Measurements from ENCODE around the gene AP5B1. TPM values are rescaled to one million over a fixed set of nuclear protein-coding genes. Genes with fewer than 3 reads are reported as not detected.

AP5B1 gene
- total RNA-seq, 2 donors from 2014 or later, result 9.5 to 14.3 TPM

DNA sequence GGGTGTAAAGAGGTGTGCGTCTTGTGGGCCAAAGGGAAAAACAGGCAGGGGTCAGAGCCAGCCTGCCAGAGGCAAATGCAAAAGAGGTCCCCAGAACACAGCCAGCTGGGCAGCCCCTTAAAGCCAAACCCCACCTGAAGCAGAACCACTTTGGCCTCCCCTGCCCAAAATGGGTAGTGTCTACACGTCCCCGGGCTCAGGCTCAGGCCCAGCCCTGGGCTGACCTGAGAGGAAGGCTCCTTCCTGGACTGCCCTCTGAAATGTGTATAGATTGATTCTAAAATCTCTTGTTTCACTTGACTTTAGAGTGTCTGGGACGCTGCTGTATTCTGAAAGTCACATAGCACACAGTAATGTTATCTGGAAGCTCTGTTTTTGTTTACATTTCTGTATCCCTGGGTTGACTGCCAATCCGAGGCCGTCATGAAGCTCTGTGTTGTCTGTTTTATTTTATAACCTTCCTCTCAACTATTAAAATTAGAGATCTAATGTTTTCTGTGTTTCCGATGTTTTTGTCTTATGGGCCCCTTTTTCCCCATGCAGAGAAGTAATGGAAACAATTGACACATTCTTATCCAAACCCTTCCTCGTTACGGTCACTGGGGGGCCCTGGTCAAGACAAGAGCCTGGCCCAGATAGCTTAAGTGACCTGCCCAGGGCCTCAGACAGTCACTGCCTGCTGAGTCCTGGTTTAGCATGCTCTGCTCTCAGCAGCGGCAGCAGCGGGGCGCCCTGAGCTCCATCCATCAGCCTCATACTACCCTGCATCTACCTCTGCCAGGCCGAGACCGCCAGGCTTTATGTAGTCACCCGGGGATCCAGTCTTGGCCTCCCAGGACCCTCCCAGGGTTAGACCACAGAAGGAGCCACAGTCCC is 16.2 kb upstream of the AP5B1 start:
- no peak overlapping the region for H3K27ac ChIP-seq
- no peaks in the 10 kb centered on the region for H3K27me3 ChIP-seq
- no peak overlapping the region for H3K4me3 ChIP-seq
- no peaks in the 10 kb centered on the region for H3K9me3 ChIP-seq
- H3K36me3 ChIP-seq, result no peaks in the 10 kb centered on the region
- no peak for DNase-seq (ENCODE audit: low spot score)
- TF ChIP-seq, protein P1, sequence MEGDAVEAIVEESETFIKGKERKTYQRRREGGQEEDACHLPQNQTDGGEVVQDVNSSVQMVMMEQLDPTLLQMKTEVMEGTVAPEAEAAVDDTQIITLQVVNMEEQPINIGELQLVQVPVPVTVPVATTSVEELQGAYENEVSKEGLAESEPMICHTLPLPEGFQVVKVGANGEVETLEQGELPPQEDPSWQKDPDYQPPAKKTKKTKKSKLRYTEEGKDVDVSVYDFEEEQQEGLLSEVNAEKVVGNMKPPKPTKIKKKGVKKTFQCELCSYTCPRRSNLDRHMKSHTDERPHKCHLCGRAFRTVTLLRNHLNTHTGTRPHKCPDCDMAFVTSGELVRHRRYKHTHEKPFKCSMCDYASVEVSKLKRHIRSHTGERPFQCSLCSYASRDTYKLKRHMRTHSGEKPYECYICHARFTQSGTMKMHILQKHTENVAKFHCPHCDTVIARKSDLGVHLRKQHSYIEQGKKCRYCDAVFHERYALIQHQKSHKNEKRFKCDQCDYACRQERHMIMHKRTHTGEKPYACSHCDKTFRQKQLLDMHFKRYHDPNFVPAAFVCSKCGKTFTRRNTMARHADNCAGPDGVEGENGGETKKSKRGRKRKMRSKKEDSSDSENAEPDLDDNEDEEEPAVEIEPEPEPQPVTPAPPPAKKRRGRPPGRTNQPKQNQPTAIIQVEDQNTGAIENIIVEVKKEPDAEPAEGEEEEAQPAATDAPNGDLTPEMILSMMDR (IDR thresholded peaks at IDR 0.05), result no peak
- H3K4me1 ChIP-seq, result no peaks in the 10 kb centered on the region

DNA sequence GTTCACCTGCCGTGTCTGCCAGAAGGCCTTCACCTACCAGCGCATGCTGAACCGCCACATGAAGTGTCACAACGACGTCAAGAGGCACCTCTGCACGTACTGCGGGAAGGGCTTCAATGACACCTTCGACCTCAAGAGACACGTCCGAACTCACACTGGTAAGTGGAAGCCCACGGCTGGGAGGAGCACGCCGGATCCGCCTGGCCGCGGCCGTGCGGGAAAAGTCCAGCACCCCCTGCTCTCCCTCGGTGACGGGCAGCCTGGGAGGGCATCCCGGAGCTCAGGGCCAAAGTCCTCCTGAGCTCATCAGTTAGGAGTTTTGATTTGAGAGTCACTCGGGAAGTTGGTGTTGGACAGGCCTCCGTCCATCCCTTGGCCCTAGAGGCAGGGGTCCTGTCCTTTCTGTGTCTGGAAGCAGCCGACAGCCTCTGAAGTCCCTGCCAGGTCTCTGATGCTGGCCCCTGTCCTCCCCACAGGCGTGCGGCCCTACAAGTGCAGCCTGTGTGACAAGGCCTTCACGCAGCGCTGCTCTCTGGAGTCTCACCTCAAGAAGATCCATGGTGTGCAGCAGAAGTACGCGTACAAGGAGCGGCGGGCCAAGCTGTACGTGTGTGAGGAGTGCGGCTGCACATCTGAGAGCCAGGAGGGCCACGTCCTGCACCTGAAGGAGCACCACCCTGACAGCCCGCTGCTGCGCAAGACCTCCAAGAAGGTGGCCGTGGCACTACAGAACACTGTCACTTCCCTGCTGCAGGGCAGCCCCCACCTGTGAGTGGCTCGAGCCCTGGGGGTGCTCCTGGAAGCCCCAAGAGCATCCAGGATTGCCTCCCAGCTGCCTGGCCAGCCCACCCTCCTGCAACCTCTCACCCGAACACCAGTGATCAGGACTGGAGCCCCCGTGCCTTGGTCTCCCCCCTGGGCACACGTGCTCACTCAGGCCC is 14.1 kb upstream of the AP5B1 start:
- Histone ChIP-seq H3K4me1 (no peaks in the 10 kb centered on the region), H3K36me3 (no peaks in the 10 kb centered on the region), H3K9me3 (no peaks in the 10 kb centered on the region), H3K27ac (no peak overlapping the region), H3K4me3 (no peak overlapping the region), H3K27me3 (no peaks in the 10 kb centered on the region)
- TF ChIP-seq, protein P1 (IDR thresholded peaks at IDR 0.05), result no peak
- no peak for DNase-seq (ENCODE audit: low spot score)

DNA sequence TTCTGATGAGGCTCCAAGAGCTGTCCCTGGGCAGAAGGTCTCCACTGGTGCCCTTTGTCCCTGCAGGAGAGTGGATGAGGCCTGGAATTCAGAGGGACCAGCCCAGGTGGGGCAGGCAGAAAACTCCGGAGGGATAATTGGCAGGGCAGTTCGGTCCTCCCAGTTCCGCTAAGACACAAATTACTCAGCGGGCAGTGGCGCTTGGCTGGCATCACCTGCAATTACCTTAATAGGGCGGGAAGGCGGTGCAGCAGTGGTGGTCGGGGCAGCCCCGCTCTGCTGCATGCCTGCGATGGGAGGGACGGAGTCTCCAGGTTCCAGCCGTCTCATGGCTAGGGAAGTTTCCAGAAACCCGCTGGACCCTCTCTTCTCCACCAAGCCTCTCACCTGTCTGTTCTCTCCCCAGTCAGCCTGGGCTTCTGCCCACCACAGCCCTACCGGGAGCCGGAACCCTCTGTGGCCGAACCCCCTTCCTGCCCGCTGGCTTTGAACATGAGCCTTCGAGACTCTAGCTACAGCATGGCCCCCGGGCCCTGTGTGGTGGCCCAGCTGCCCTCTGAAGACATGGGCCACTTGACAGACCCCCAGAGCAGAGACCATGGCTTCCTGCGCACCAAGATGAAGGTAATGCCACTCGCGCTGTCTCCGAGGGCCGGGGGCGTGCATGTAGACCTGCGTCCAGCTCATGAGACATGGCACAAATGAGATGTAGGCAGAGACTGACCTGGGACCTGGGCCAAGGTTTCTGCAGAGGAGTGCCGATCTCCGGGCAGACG is 13.0 kb upstream of the AP5B1 start:
- TF ChIP-seq, protein P1 (IDR thresholded peaks at IDR 0.05), result no peak
- no peaks in the 10 kb centered on the region for H3K27me3 ChIP-seq
- no peak for DNase-seq (ENCODE audit: low spot score)

DNA sequence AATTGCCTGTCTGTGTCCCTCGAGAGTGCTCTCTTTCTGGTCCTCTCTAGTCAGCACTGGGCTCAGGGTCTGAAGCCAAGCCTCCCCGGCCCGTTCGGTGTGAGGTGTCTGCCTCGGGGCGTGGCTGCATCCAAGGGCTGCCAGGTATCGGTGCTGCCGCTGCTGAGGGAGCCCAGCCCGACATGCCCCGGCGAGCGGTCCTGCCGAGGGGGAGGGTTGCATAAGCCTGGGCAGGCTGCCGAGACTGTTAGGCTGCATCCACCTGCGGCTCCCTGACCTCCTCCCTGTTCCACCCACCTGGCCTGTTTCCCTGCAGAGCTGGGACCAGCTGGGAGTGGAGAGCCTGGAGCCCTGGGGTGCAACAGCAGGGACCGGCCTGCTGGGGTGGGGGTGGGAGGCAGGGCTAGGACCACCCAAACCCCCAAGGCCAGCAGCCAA is 12.4 kb upstream of the AP5B1 start:
- no peak for DNase-seq (ENCODE audit: low spot score)
- no peak overlapping the region for H3K27ac ChIP-seq
- peaks cover 0 to 2% of the 10 kb centered on the region in 2 donors for H3K4me1 ChIP-seq
- peaks cover 0 to 6% of the 10 kb centered on the region in 2 donors for H3K27me3 ChIP-seq
- TF ChIP-seq, protein P1 (IDR thresholded peaks at IDR 0.05), result no peak
- H3K36me3 ChIP-seq, result no peaks in the 10 kb centered on the region
- no peak overlapping the region for H3K4me3 ChIP-seq
- H3K9me3 ChIP-seq, result no peaks in the 10 kb centered on the region

More for the DNA sequence above, 13.0 kb upstream of the AP5B1 start:
- Histone ChIP-seq H3K36me3 (no peaks in the 10 kb centered on the region), H3K4me1 (no peaks in the 10 kb centered on the region), H3K27ac (no peak overlapping the region), H3K9me3 (no peaks in the 10 kb centered on the region), H3K4me3 (no peak overlapping the region)

DNA sequence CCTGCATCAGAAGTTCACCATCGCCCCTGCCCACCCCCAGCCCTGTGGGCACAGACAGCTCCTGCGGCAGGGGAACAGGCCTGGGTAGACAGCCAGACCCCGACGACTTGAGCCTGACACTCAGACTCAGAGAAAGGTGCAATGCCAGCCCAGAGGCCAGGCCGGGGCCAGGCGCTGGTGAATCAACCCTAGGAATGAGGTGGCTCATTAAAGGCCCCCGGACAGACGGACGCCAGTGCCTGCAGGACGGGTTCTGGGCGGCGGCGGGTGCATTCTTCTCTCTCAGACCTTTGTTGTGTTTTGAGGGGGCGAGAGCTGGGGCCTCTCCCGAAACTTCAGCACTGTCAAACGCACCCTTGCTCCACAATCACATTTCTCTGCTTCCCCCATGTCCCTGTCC is 11.7 kb upstream of the AP5B1 start:
- Histone ChIP-seq H3K9me3 (no peaks in the 10 kb centered on the region), H3K27me3 (peaks cover 6 to 13% of the 10 kb centered on the region in 2 donors)

More for the DNA sequence above, 11.7 kb upstream of the AP5B1 start:
- H3K4me1 ChIP-seq, result peaks cover 0 to 10% of the 10 kb centered on the region in 2 donors
- no peak for DNase-seq (ENCODE audit: low spot score)
- TF ChIP-seq, protein P1 (IDR thresholded peaks at IDR 0.05), result no peak
- no peak overlapping the region for H3K4me3 ChIP-seq
- no peak overlapping the region for H3K27ac ChIP-seq
- no peaks in the 10 kb centered on the region for H3K36me3 ChIP-seq

Data from right atrium auricular region (tissue), 2 donors.